ENCODE measurements around the gene TOMM40.
"Not testable (repeated sequence)": the region's sequence is repeated elsewhere in the genome, so short reads cannot be mapped to it uniquely, and the experiment has no call there.

Gene TOMM40

DNA sequence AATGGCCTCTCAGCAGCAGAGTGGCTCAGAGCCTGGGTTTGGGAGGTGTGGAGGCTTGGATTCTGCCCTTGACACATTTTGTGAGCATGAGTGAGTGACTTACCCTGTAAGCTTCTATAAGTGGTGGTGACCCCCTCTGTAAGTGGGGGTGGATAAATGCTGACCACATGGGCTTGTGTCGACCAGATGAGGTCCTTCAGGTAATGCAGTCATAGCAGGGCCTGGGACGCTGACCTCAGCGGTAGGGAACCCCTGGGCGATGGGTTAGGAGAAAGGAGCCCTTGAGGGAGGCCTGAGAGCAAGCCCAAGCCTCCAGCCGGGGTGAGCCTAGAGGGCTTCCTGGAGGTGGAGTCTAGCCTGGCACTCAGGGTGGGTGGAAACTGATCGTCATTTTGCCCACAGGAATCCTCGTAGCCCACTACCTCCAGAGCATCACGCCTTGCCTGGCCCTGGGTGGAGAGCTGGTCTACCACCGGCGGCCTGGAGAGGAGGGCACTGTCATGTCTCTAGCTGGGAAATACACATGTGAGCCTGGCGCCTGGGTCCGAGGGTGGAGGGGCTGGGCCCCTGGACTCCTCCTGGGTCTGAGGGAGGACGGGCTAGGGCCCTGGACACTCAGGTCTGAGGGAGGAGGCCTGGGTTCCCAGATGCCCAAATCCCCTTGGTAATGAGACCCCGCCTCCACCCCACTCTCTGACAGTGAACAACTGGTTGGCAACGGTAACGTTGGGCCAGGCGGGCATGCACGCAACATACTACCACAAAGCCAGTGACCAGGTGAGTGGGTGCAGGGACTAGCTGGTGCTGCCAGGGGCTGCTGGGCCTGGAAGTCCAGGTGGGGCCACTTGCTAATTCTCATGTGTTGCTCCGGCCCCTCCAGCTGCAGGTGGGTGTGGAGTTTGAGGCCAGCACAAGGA is 9.5 kb downstream of the TOMM40 start:
- DNase-seq: no peak

GRCh38 chr19:44903216-44903601 is 12.2 kb downstream of the TOMM40 start:
- no peak for DNase-seq

DNA sequence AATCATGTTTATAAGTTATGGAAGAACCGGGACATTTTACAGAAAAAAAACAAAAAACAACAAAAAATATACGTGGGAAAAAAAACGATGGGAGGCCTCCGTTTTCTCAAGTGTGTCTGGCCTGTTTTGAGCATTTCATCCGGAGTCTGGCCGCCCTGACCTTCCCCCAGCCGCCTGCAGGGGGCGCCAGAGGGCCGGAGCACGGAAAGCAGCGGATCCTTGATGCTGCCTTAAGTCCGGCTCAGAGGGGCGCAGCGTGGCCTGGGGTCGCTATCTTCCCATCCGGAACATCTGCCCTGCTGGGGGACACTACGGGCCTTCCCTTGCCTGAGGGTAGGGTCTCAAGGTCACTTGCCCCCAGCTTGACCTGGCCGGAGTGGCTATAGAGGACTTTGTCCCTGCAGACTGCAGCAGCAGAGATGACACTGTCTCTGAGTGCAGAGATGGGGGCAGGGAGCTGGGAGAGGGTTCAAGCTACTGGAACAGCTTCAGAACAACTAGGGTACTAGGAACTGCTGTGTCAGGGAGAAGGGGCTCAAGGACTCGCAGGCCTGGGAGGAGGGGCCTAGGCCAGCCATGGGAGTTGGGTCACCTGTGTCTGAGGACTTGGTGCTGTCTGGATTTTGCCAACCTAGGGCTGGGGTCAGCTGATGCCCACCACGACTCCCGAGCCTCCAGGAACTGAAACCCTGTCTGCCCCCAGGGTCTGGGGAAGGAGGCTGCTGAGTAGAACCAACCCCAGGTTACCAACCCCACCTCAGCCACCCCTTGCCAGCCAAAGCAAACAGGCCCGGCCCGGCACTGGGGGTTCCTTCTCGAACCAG is 12.8 kb downstream of the TOMM40 start:
- peak; percentile 90 for DNase-seq

DNA sequence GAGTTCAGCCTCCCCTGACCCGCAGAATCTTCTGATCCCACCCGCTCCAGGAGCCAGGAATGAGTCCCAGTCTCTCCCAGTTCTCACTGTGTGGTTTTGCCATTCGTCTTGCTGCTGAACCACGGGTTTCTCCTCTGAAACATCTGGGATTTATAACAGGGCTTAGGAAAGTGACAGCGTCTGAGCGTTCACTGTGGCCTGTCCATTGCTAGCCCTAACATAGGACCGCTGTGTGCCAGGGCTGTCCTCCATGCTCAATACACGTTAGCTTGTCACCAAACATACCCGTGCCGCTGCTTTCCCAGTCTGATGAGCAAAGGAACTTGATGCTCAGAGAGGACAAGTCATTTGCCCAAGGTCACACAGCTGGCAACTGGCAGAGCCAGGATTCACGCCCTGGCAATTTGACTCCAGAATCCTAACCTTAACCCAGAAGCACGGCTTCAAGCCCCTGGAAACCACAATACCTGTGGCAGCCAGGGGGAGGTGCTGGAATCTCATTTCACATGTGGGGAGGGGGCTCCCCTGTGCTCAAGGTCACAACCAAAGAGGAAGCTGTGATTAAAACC is 13.5 kb downstream of the TOMM40 start:
- DNase-seq: peak; percentile 41

DNA sequence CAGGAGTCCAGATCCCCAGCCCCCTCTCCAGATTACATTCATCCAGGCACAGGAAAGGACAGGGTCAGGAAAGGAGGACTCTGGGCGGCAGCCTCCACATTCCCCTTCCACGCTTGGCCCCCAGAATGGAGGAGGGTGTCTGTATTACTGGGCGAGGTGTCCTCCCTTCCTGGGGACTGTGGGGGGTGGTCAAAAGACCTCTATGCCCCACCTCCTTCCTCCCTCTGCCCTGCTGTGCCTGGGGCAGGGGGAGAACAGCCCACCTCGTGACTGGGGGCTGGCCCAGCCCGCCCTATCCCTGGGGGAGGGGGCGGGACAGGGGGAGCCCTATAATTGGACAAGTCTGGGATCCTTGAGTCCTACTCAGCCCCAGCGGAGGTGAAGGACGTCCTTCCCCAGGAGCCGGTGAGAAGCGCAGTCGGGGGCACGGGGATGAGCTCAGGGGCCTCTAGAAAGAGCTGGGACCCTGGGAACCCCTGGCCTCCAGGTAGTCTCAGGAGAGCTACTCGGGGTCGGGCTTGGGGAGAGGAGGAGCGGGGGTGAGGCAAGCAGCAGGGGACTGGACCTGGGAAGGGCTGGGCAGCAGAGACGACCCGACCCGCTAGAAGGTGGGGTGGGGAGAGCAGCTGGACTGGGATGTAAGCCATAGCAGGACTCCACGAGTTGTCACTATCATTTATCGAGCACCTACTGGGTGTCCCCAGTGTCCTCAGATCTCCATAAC is 14.5 kb downstream of the TOMM40 start, which contains the start of gene APOE:
Gene APOE, plus strand, starts transcription at position 360 of the 724 bp plus-strand sequence. CDS start 829 bp downstream, outside the sequence.
- no peak for DNase-seq

GRCh38 chr19:44907613-44908012 is 16.6 kb downstream of the TOMM40 start:
- no peak for DNase-seq

DNA sequence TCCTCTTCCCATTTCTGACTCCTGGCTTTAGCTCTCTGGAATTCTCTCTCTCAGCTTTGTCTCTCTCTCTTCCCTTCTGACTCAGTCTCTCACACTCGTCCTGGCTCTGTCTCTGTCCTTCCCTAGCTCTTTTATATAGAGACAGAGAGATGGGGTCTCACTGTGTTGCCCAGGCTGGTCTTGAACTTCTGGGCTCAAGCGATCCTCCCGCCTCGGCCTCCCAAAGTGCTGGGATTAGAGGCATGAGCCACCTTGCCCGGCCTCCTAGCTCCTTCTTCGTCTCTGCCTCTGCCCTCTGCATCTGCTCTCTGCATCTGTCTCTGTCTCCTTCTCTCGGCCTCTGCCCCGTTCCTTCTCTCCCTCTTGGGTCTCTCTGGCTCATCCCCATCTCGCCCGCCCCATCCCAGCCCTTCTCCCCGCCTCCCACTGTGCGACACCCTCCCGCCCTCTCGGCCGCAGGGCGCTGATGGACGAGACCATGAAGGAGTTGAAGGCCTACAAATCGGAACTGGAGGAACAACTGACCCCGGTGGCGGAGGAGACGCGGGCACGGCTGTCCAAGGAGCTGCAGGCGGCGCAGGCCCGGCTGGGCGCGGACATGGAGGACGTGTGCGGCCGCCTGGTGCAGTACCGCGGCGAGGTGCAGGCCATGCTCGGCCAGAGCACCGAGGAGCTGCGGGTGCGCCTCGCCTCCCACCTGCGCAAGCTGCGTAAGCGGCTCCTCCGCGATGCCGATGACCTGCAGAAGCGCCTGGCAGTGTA is 17.2 kb downstream of the TOMM40 start:
- DNase-seq: no peak

DNA sequence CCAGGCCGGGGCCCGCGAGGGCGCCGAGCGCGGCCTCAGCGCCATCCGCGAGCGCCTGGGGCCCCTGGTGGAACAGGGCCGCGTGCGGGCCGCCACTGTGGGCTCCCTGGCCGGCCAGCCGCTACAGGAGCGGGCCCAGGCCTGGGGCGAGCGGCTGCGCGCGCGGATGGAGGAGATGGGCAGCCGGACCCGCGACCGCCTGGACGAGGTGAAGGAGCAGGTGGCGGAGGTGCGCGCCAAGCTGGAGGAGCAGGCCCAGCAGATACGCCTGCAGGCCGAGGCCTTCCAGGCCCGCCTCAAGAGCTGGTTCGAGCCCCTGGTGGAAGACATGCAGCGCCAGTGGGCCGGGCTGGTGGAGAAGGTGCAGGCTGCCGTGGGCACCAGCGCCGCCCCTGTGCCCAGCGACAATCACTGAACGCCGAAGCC is 17.8 kb downstream of the TOMM40 start:
- no peak for DNase-seq

DNA sequence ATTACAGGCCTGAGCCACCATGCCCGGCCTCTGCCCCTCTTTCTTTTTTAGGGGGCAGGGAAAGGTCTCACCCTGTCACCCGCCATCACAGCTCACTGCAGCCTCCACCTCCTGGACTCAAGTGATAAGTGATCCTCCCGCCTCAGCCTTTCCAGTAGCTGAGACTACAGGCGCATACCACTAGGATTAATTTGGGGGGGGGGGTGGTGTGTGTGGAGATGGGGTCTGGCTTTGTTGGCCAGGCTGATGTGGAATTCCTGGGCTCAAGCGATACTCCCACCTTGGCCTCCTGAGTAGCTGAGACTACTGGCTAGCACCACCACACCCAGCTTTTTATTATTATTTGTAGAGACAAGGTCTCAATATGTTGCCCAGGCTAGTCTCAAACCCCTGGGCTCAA is 18.7 kb downstream of the TOMM40 start:
- no peak for DNase-seq

DNA sequence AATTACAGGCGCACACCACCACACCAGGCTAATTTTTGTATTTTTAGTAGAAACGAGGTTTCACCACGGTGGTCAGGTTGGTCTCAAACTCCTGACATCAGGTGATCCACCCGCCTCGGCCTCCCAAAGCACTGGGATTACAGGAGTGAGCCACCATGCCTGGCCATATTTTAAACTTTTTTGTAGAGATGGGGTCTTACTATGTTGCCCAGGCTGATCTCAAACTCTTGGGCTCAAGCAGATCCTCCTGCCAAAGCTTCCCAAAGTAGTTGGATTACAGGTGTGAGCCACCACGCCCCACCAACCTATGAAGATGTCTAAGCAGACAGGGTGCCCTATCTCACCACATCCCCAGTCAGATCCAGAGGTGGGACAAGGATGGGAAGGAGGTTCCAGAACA is 20.8 kb downstream of the TOMM40 start:
- not testable (repeated sequence) for DNase-seq

DNA sequence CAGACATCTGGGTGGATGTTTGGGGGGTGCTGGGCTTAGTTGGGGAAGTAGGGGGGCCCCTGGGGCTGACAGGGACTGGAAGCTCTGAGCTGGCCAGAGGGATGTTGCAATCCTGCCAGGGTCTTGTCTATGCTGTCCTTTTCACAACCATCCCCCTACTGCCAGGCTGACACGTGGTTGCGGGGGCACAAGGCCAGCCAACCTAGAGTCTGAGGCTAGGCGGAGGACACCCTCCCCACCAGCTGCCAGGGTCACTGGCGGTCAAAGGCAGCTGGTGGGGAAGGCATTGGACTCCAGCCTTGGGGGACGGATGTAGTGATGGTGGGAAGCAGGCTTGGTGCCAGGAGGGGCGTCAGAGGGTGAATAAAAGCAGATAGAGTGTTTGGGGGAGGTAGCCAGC is 21.8 kb downstream of the TOMM40 start:
- DNase-seq: no peak

DNA sequence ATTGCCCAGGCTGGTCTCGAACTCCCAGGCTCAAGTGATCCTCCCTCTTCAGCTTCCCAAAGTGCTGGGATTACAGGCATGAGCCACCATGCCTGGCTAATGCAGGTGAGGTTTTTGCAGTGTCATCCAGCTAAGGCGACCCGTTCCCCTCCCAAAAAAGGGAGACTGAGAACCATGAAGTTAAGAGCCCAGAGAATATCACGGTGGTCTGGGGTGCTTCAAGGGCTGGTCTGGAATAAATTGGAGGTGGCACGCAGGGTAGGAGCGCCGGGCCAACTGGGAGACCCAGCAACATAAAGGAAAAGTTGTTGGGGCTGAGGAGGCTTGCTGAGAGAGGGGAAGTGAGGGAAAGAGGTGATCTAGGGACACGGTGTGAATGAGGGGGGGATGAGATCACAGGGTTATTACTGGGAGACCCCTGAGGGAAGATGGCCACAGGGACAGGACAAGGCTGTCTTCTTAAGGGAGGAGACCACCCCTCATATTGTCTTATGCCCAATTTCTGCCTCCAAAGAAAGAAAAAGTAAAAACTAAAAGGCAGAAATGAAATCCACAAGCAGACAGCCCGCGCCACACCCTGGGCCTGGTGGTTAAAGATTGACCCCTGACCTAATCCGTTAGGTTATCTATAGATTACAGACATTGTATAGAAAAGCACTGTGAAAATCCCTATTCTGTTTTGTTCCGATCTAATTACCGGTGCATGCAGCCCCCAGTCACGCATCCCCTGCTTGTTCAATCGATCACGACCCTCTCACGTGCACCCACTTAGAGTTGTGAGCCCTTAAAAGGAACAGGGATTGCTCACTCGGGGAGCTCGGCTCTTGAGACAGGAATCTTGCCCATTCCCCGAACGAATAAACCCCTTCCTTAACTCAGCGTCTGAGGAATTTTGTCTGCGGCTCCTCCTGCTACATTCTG is 22.7 kb downstream of the TOMM40 start:
- DNase-seq: not testable (repeated sequence)

DNA sequence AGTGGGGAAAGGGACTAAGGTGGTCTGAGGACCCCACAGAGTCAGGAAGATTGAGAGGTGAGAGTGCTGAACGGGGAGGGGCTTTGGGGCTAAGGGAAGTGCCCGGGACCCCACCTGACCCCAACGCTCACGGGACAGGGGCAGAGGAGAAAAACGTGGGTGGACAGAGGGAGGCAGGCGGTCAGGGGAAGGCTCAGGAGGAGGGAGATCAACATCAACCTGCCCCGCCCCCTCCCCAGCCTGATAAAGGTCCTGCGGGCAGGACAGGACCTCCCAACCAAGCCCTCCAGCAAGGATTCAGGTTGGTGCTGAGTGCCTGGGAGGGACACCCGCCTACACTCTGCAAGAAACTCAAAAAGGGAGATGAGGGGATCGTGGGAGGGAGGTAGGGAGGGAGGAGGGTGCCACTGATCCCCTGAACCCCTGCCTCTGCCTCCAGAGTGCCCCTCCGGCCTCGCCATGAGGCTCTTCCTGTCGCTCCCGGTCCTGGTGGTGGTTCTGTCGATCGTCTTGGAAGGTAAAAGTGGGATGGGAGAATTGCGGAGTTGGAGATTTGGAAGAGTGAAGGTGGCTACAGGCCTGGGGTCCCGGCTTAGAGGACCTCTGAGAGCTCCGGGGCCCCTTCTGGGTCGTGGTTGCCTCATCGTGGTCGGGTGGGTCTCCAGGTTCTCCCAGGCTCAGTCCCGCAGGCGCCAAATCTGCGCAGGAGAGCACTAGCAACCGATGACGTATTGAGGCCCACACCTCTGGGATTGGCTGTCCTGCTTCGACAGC is 23.6 kb downstream of the TOMM40 start, which contains the start of gene APOC1:
Gene APOC1, plus strand, starts transcription at position 176 of the 774 bp plus-strand sequence. Its CDS starts 284 bp downstream, at position 460.
- DNase-seq: peak; percentile 87

GRCh38 chr19:44924243-44924725 is 33.2 kb downstream of the TOMM40 start:
- DNase-seq: no peak

- no peak for DNase-seq
Measured at GRCh38 chr19:44925114-44925891, 34.2 kb downstream of the TOMM40 start.

DNA sequence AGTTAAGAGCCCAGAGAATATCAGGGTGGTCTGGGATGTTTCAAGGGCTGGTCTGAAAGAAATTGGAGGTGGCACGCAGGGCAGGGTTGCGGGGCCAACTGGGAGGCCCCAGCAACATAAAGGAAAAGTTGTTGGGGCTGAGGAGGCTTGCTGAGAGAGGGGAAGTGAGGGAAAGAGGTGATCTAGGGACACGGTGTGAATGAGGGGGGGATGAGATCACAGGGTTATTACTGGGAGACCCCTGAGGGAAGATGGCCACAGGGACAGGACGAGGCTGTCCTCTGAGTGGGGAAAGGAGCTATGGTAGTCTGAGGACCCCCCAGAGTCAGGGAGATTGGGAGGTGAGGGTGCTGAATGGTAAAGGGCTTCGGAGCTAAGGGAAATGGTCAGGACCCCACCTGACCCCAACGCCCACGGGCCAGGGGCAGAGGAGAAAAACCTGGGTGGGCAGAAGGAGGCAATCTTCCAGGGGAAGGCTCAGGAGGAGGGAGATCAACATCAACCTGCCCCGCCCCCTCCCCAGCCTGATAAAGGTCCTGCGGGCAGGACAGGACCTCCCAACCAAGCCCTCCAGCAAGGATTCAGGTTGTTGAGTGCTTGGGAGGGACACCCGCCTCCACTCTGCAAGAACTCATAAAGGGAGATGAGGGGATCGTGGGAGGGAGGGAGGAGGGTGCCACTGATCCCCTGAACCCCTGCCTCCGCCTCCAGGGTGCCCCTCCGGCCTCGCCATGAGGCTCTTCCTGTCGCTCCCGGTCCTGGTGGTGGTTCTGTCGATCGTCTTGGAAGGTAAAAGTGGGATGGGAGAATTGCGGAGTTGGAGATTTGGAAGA is 35.4 kb downstream of the TOMM40 start:
- DNase-seq: not testable (repeated sequence)

- DNase-seq: no peak
Measured at GRCh38 chr19:44927746-44928145, 36.7 kb downstream of the TOMM40 start.

GRCh38 chr19:44930088-44930487 is 39.0 kb downstream of the TOMM40 start:
- DNase-seq: no peak
